ENCODE results near the gene DMAC1.

The DMAC1 gene

DNA sequence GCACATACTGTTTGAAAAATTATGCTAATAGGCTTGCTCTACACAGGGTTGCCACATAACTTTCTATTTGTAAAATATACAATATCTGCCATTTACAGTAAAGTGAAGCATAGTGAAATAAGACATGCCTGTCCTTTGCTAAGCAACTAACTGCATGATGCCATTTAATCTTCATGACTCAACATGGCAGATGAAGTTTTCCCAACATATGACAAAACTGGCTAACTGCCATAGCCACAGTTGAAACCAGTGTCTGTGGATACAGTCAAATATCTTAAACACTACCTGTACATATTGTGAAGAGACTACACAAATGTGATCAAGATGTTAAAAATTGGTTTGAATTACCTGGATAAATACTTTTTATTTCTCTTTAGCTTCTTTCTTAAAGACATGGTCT, 3.1 kb upstream of the DMAC1 start:
- H3K4me3 ChIP-seq (replicated peaks; ENCODE audit: low read depth, low read length): no peak overlapping the region
- peak; percentile 7 for DNase-seq (ENCODE audit: low read depth)
- TF ChIP-seq CTCF (IDR thresholded peaks at IDR 0.05; ENCODE audit: low read length, missing control alignments): no peak

- no peak for TF ChIP-seq CTCF (IDR thresholded peaks at IDR 0.05; ENCODE audit: low read length, missing control alignments)
Observed at GRCh38 chr9:7799944-7800285, 337 bp upstream of the DMAC1 start.

DNA sequence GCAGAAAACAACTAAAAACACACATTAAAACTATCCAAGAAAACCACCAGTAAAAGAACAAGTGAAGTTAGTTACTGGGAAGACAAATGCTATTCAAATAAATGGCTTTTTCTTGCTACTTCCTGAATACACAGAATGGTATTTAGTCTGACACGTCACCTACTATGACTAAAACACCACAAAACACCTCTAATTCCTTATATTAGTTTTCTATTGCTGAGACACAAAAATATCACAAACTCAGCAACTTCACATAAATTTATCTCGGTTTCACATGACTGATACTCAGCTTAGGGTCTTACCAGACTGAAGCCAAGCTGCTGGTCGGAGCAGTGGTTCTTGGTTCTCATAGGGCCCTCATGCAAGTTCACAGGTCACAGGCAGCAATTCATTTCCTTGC, 5.4 kb downstream of the DMAC1 start:
- no peak overlapping the region for H3K4me3 ChIP-seq (replicated peaks; ENCODE audit: low read depth, low read length)
- no peak for TF ChIP-seq CTCF (IDR thresholded peaks at IDR 0.05; ENCODE audit: low read length, missing control alignments)
- DNase-seq (ENCODE audit: low read depth): no peak

More at GRCh38 chr9:7799944-7800285, 337 bp upstream of the DMAC1 start:
- H3K4me3 ChIP-seq (replicated peaks; ENCODE audit: low read depth, low read length): peak overlapping the region; percentile 86
- DNase-seq (ENCODE audit: low read depth): no peak

DNA sequence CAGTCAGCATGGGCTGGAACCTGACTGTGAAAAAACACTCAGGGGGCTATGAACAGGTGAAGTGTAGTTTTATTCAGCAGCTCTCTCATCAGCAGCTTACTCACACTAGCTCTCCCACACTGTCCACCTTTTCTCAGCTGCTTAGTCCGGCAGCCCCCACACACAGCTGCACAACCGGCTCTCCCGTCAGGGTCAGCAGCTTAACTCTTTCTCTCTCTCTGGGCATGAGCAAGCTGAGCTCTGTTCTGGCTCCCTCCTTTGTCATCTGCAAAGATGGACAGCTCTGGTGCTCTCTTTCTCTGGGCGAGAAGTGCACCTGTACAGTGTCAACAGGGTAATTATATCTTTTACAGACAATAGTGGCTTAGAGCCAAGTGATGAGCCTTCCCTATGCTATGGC, 8.2 kb downstream of the DMAC1 start:
- no peak for DNase-seq (ENCODE audit: low read depth)
- no peak for TF ChIP-seq CTCF (IDR thresholded peaks at IDR 0.05; ENCODE audit: low read length, missing control alignments)
- no peak overlapping the region for H3K4me3 ChIP-seq (replicated peaks; ENCODE audit: low read depth, low read length)

- no peak overlapping the region for H3K4me3 ChIP-seq (replicated peaks; ENCODE audit: low read depth, low read length)
- no peak for TF ChIP-seq CTCF (IDR thresholded peaks at IDR 0.05; ENCODE audit: low read length, missing control alignments)
- no peak for DNase-seq (ENCODE audit: low read depth)
Observed at GRCh38 chr9:7790819-7791182, 8.8 kb downstream of the DMAC1 start.

DNA sequence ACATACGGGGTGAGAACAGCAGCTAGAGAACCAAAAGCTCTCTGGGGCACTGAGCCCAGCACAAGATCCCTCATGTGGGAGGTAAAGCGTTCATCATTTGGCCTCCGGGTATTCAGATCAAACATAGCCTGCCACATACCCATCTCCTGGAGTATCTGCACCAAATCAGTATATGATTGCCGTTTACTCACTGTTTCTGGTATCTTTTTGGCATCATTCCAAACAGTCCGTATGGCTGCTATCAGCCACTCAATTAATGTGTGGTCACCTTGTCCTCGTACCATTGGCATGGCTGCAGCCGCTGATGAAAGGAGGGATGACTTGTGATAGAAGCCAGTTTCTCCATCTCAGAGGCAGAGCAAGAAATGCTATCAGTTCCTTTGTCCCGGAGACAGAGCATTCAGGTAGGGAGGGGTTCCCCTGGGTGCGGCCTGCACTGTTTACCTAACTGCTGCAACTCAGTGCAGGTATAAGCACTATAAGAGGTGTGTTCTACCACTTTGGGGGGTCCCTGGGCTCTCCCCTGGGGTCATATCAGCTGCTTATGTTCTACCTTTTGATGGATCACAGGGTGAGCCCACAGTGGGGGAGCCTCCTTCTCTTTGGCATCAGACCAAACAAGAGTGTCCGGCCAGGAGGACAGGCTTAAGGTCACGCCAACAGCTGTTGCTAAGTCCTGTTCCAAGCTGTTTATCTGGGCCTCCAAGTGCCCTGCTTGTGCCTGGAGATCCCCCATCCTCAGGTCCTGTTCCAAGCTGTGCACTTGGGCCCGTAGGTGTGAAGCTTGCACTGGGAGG, 9.4 kb downstream of the DMAC1 start:
- DNase-seq (ENCODE audit: low read depth): no peak
- no peak for TF ChIP-seq CTCF (IDR thresholded peaks at IDR 0.05; ENCODE audit: low read length, missing control alignments)
- H3K4me3 ChIP-seq (replicated peaks; ENCODE audit: low read depth, low read length): no peak overlapping the region

DNA sequence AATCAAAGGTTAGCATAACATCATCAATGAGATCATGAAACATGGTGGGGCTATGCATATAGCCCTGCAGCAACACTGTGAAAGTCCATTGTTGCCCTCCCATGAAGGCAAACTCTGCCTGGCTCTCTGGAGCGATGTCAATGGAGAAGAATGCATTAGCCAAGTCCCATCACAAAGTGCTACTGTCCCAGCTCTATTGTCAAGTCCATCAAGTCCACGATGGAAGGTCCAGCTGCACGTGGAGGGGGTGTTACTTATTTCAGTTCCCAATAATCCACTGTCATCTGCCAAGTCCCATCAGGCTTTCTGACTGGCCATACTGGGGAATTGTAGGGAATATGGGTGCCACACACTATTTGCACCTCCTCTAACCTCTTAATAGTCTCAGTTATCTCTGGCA, 10.8 kb downstream of the DMAC1 start:
- no peak for DNase-seq (ENCODE audit: low read depth)
- no peak overlapping the region for H3K4me3 ChIP-seq (replicated peaks; ENCODE audit: low read depth, low read length)
- TF ChIP-seq CTCF (IDR thresholded peaks at IDR 0.05; ENCODE audit: low read length, missing control alignments): no peak
